Gastroesophageal sphincter (tissue), 4 donors: ENCODE results near the gene IRF2. TPM values are rescaled to one million over a fixed set of nuclear protein-coding genes. Genes with fewer than 3 reads are reported as not detected.
A peak's percentile ranks its signal among the peaks of the same experiment; 100 is the strongest.

ENCODE experiments used
- ATAC-seq: fragments of 150-250 bp; one replicate; pipeline ENCODE4 v1.9.1; 2016; ENCODE audit warnings: mild to moderate bottlenecking, moderate library complexity
- H3K27ac ChIP-seq, 4 donors: fragments of 200-600 bp; sonication (generic) in 3 of 4; 1 replicate in 3 of 4; 2 replicates in 1 of 4; pipeline ENCODE4 v1.5.1; 2016 to 2019
- H3K27me3 ChIP-seq: fragments of 200-600 bp; sonication (generic); one replicate; pipeline ENCODE4 v1.5.1; 2019
- H3K36me3 ChIP-seq, 2 donors: fragments of 200-600 bp; sonication (generic); one replicate each; pipeline ENCODE4 v1.5.1; 2019; ENCODE audit warnings: control low read depth in 1 of 2
- H3K4me1 ChIP-seq, 3 donors: fragments of 200-600 bp; sonication (generic); 1 replicate in 2 of 3; 2 replicates in 1 of 3; pipeline ENCODE4 v1.5.1; 2016 to 2019; ENCODE audit warnings: control low read depth in 2 of 3
- H3K4me3 ChIP-seq, 2 donors: fragments of 200-600 bp; sonication (generic); one replicate each; pipeline ENCODE4 v1.5.1; 2019; ENCODE audit warnings: mild to moderate bottlenecking in 1 of 2, moderate library complexity in 1 of 2
- H3K9me3 ChIP-seq, 3 donors: fragments of 200-600 bp; sonication (generic); one replicate each; pipeline ENCODE4 v1.5.1; 2017 to 2019; ENCODE audit warnings: control low read depth in 2 of 3
- CTCF ChIP-seq, 4 experiments: fragments of 200-600 bp in 2 of 4; fragments of 450-650 bp in 2 of 4; sonication (generic) in 1 of 4; IDR thresholded peaks; one replicate each; pipeline ENCODE4 v1.5.1; 2017 to 2019; ENCODE audit warnings: antibody characterized with exemption in 4 of 4, mild to moderate bottlenecking in 2 of 4, moderate library complexity in 2 of 4
- EP300 ChIP-seq: sonication (generic); formaldehyde crosslinking; IDR thresholded peaks from one replicate; pipeline ENCODE4 v1.6.1; 2017; ENCODE audit warnings: antibody characterized with exemption, mild to moderate bottlenecking
- POLR2A ChIP-seq, 2 donors: fragments of 450-650 bp; IDR thresholded peaks; one replicate each; pipeline ENCODE4 v1.6.1; 2017; ENCODE audit warnings: antibody characterized with exemption in 2 of 2, mild to moderate bottlenecking in 2 of 2, moderate library complexity in 1 of 2
- POLR2AphosphoS5 ChIP-seq: sonication (generic); formaldehyde crosslinking; IDR thresholded peaks from one replicate; pipeline ENCODE4 v1.6.1; 2017; ENCODE audit warnings: antibody characterized with exemption
- WGBS, 2 donors: methylation state at CpG; one replicate each; pipeline ENCODE4 v1.1.5; 2018; ENCODE audit warnings: low coverage in 1 of 2; 5-methylcytosine and 5-hydroxymethylcytosine counted together
- total RNA-seq, 4 donors: library from RNA; depleted of rRNA; stranded (reverse); fragments of >200 nt; gene quantifications; one replicate each; pipeline ENCODE4 v1.1.0, GENCODE V29; 2016

Gene IRF2
- total RNA-seq, 4 donors from 2014 or later = 34.1 to 41.7 (median 35.4) TPM

DNA sequence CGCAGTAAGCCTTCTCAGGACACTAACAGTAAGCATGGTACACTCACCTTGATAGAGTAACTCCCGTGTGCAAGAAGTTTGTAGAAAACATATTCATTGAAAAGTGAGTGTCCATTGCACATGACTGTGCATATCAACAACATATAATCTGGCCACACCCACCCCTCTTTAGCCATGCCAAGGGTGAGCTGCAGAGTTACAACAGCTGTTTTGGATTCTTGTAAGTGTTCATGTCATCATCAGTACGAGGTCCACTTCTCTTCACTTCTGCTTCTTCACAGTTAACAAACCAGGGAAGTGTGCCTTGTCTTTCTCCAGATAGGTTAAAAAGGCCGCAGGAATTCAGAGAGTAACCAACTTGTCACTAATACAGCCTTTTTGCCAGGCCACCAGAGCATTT lies 116.6 kb downstream of the IRF2 start:
- Histone ChIP-seq H3K27me3 (no peaks in the 10 kb centered on the region), H3K9me3 (no peaks in the 10 kb centered on the region), H3K4me1 (peaks cover 0 to 19% (median 0%) of the 10 kb centered on the region in 3 donors), H3K27ac (no peak overlapping the region), H3K36me3 (no peaks in the 10 kb centered on the region), H3K4me3 (no peak overlapping the region)
- ATAC-seq = no peak
- TF ChIP-seq POLR2AphosphoS5 (no peak), CTCF (IDR thresholded peaks at IDR 0.05) (no peak), EP300 (no peak), POLR2A (IDR thresholded peaks at IDR 0.05) (no peak)
- 79 to 95% methylated on average over 4 of the region's 4 CpGs for WGBS, 2 donors

GRCh38 chr4:184357165-184357564 lies 117.2 kb downstream of the IRF2 start:
- H3K27me3 ChIP-seq = no peaks in the 10 kb centered on the region
- no peaks in the 10 kb centered on the region for H3K9me3 ChIP-seq
- H3K27ac ChIP-seq = no peak overlapping the region
- H3K36me3 ChIP-seq = no peaks in the 10 kb centered on the region
- whole genome bisulfite sequencing, 2 donors = no CpG with 5 or more reads among the region's 1 CpG
- no peak for ATAC-seq
- H3K4me3 ChIP-seq = no peak overlapping the region
- TF ChIP-seq EP300 = no peak
- no peak for TF ChIP-seq CTCF (IDR thresholded peaks at IDR 0.05)
- TF ChIP-seq POLR2A (IDR thresholded peaks at IDR 0.05) = no peak
- no peak for TF ChIP-seq POLR2AphosphoS5
- H3K4me1 ChIP-seq = peaks cover 0 to 19% (median 0%) of the 10 kb centered on the region in 3 donors

DNA sequence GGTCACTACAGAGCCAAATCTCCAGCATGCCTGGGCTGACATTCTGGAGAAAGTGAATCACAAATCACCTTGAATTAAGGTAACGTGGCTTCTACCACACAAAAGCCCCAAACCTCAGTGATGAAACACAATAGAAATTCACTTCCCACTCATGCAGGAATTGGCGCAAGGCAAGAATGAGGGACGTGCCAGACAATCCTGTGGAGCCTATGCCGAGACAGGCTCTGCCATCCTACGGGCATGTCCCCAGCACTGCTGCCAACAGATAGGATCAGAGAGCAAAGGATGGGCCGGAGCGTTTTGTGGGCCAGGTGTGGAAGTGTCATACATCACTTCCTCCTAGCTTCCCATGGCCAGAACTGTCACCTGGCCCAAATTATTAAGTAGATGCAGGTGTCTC lies 118.0 kb downstream of the IRF2 start:
- 92 to 94% methylated on average over 5 of the region's 7 CpGs for WGBS, 2 donors

GRCh38 chr4:184355857-184356256 lies 118.5 kb downstream of the IRF2 start:
- Histone ChIP-seq H3K27ac (peak overlapping the region in 3 of 4 donors; percentile 42 to 60 (median 44)), H3K36me3 (no peaks in the 10 kb centered on the region), H3K27me3 (no peaks in the 10 kb centered on the region), H3K4me3 (no peak overlapping the region), H3K9me3 (no peaks in the 10 kb centered on the region), H3K4me1 (peaks cover 0 to 15% (median 0%) of the 10 kb centered on the region in 3 donors)
- no peak for ATAC-seq
- 76 to 96% methylated on average over 4 to 5 of the region's 5 CpGs for WGBS, 2 donors
- TF ChIP-seq EP300 = no peak
- no peak for TF ChIP-seq POLR2A (IDR thresholded peaks at IDR 0.05)
- TF ChIP-seq POLR2AphosphoS5 = no peak
- TF ChIP-seq CTCF (IDR thresholded peaks at IDR 0.05) = no peak

More for the DNA sequence above, 118.0 kb downstream of the IRF2 start:
- H3K27ac ChIP-seq = no peak overlapping the region
- no peak for ATAC-seq
- TF ChIP-seq EP300 (no peak), POLR2A (IDR thresholded peaks at IDR 0.05) (no peak), CTCF (IDR thresholded peaks at IDR 0.05) (no peak), POLR2AphosphoS5 (no peak)
- no peaks in the 10 kb centered on the region for H3K9me3 ChIP-seq
- no peaks in the 10 kb centered on the region for H3K27me3 ChIP-seq
- H3K4me1 ChIP-seq = peaks cover 0 to 15% (median 0%) of the 10 kb centered on the region in 3 donors
- H3K36me3 ChIP-seq = no peaks in the 10 kb centered on the region
- H3K4me3 ChIP-seq = no peak overlapping the region

DNA sequence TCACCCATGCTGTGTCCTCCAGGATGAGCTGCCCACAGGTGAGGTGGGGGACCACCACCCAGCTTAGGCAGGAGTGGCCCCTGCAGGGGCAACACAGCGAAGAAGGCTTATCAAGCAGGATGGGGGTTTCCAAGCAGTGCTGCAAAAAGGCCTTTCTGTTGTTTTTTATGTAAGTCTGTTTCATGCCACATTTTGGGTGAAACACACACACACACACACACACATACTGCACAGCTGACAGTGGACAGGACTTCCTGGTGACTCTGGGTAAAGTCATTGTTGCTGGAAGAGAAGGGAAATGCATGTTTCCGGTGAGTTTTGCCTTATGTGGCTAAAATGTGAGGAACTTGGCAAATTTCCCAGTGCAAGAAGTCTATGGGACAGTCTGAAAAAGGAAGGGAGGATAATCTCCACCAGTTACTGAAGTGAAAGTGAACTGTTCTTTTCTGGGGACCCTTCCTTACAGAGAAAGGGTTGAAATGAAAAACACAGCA lies 119.2 kb downstream of the IRF2 start:
- H3K4me1 ChIP-seq = peaks cover 0 to 15% (median 0%) of the 10 kb centered on the region in 3 donors
- WGBS, 2 donors = 22% methylated on average over 1 of the region's 2 CpGs; no CpG with 5 or more reads in 1 of the 2 donors
- no peaks in the 10 kb centered on the region for H3K27me3 ChIP-seq
- no peak overlapping the region for H3K4me3 ChIP-seq
- H3K27ac ChIP-seq = peak overlapping the region in 3 of 4 donors; percentile 42 to 65 (median 60)
- no peaks in the 10 kb centered on the region for H3K36me3 ChIP-seq
- TF ChIP-seq POLR2AphosphoS5 (peak; percentile 70), EP300 (no peak), POLR2A (IDR thresholded peaks at IDR 0.05) (no peak), CTCF (IDR thresholded peaks at IDR 0.05) (no peak)
- peak; percentile 86 for ATAC-seq
- H3K9me3 ChIP-seq = no peaks in the 10 kb centered on the region
